Activated B cell treated with CpG ODN at 0.5 μM for 24 hours (primary cell): ENCODE measurements around the gene FEZ2. TPM values are rescaled to one million over a fixed set of nuclear protein-coding genes. Genes with fewer than 3 reads are reported as not detected.
"Not testable (repeated sequence)": the region's sequence is repeated elsewhere in the genome, so short reads cannot be mapped to it uniquely, and the experiment has no call there.

ENCODE experiments used
- ATAC-seq: fragments of 200-7000 bp; cut with Tn5 transposase; one replicate; pipeline ENCODE4 v1.10.0; 2021; ENCODE audit warnings: low read depth, mild to moderate bottlenecking, moderate library complexity
- CTCF ChIA-PET: fragments of 350-600 bp; sonication (Branson Sonifier 250); formaldehyde crosslinking; loops from one replicate; lab custom pipeline; 2021; ENCODE audit warnings: antibody characterized with exemption; lab: Charles Lee
- POLR2A ChIA-PET: fragments of 350-600 bp; sonication (Branson Sonifier 250); formaldehyde crosslinking; loops from one replicate; lab custom pipeline; 2021; ENCODE audit warnings: antibody characterized with exemption; lab: Charles Lee
- DNase-seq: peaks from one replicate; pipeline ENCODE4 v3.0.0; 2022
- H3K27ac Mint-ChIP-seq: one replicate; pipeline ENCODE4 v1.8.0; 2020; ENCODE audit warnings: mixed read lengths
- H3K27me3 Mint-ChIP-seq: one replicate; pipeline ENCODE4 v1.8.0; 2021; ENCODE audit warnings: mixed read lengths
- H3K36me3 Mint-ChIP-seq: one replicate; pipeline ENCODE4 v1.8.0; 2021; ENCODE audit warnings: low read depth, mixed read lengths
- H3K4me1 Mint-ChIP-seq: one replicate; pipeline ENCODE4 v1.8.0; 2021; ENCODE audit warnings: mixed read lengths
- H3K4me3 Mint-ChIP-seq: one replicate; pipeline ENCODE4 v1.8.0; 2020; ENCODE audit warnings: mild to moderate bottlenecking, mixed read lengths
- H3K9me3 Mint-ChIP-seq: one replicate; pipeline ENCODE4 v1.8.0; 2020; ENCODE audit warnings: mixed read lengths
- intact Hi-C: fragments of 100-400 bp; cut with micrococcal nuclease; formaldehyde crosslinking; loops from one replicate; pipeline ENCODE4 v1.15.1; 2024
- total RNA-seq: library from RNA; stranded (reverse); gene quantifications from 2 replicates; pipeline ENCODE4 v1.2.3, GENCODE V29; 2022
- TF ChIP-seq, protein P1 (sequence below): fragments of 200-600 bp; IDR thresholded peaks from one replicate; pipeline ENCODE4 v1.8.0; 2022; ENCODE audit warnings: antibody characterized with exemption, mild to moderate bottlenecking

FEZ2 gene
- total RNA-seq, 1 donor from 2014 or later = 30.3 TPM

GRCh38 chr2:36605273-36605672 lies 7.3 kb upstream of the FEZ2 start:
- no peak overlapping the region for H3K4me3 Mint-ChIP-seq
- H3K9me3 Mint-ChIP-seq = no peaks in the 10 kb centered on the region
- peaks cover 7% of the 10 kb centered on the region for H3K27me3 Mint-ChIP-seq
- ChIA-PET CTCF (no interaction called here), POLR2A (no interaction called here)
- DNase-seq = no peak
- TF ChIP-seq, protein P1, sequence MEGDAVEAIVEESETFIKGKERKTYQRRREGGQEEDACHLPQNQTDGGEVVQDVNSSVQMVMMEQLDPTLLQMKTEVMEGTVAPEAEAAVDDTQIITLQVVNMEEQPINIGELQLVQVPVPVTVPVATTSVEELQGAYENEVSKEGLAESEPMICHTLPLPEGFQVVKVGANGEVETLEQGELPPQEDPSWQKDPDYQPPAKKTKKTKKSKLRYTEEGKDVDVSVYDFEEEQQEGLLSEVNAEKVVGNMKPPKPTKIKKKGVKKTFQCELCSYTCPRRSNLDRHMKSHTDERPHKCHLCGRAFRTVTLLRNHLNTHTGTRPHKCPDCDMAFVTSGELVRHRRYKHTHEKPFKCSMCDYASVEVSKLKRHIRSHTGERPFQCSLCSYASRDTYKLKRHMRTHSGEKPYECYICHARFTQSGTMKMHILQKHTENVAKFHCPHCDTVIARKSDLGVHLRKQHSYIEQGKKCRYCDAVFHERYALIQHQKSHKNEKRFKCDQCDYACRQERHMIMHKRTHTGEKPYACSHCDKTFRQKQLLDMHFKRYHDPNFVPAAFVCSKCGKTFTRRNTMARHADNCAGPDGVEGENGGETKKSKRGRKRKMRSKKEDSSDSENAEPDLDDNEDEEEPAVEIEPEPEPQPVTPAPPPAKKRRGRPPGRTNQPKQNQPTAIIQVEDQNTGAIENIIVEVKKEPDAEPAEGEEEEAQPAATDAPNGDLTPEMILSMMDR = no peak
- H3K36me3 Mint-ChIP-seq = no peaks in the 10 kb centered on the region
- no peak overlapping the region for H3K27ac Mint-ChIP-seq
- intact Hi-C loops = no loop called here
- H3K4me1 Mint-ChIP-seq = no peaks in the 10 kb centered on the region
- no peak for ATAC-seq

GRCh38 chr2:36603629-36604028 lies 5.7 kb upstream of the FEZ2 start:
- H3K4me3 Mint-ChIP-seq, H3K36me3 Mint-ChIP-seq, DNase-seq, H3K27me3 Mint-ChIP-seq, POLR2A ChIA-PET, H3K27ac Mint-ChIP-seq, CTCF ChIA-PET, H3K4me1 Mint-ChIP-seq, ATAC-seq, H3K9me3 Mint-ChIP-seq, intact Hi-C loops: not testable (repeated sequence)

- peak overlapping the region; percentile 95 for H3K4me3 Mint-ChIP-seq
- ChIA-PET CTCF (no interaction called here), POLR2A (interaction anchor here (1.2 kb wide), 1 partner anchor 21 kb away, joined by 3 read pairs; no protein-coding TSS in a partner anchor)
- peaks cover 8% of the 10 kb centered on the region for H3K36me3 Mint-ChIP-seq
- ATAC-seq = no peak
- DNase-seq = no peak
- no peaks in the 10 kb centered on the region for H3K9me3 Mint-ChIP-seq
- intact Hi-C loops = loop anchor here (5.0 kb wide), 1 partner anchor 370 kb away; the partner anchor contains the start of gene STRN
- TF ChIP-seq, protein P1 = no peak
- H3K27ac Mint-ChIP-seq = peak overlapping the region; percentile 85
- no peaks in the 10 kb centered on the region for H3K27me3 Mint-ChIP-seq
- peaks cover 28% of the 10 kb centered on the region for H3K4me1 Mint-ChIP-seq
Measured at GRCh38 chr2:36597003-36597531, 901 bp downstream of the FEZ2 start.

DNA sequence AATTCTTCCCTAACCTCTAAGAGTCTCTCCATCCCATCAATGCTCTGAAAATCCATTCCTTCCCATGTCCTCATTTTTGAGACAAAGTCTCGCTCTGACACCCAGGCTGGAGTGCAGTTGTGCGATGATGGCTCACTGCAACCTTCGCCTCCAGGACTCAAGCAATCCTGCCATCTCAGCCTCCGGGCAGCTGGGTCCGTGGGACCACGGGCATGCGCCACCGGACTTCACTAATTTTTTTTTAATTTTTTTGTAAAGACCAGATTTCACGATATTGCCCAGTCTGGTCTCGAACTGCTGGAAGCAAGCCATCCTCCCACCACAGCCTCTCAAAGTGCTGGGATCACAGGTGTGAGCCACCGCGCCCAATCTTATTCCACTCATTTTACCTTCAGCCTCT lies 1.6 kb downstream of the FEZ2 start:
- Mint-ChIP-seq H3K4me1 (peaks cover 31% of the 10 kb centered on the region), H3K36me3 (peaks cover 10% of the 10 kb centered on the region), H3K4me3 (peak overlapping the region; percentile 95), H3K27ac (no peak overlapping the region), H3K9me3 (no peaks in the 10 kb centered on the region), H3K27me3 (no peaks in the 10 kb centered on the region)
- ChIA-PET CTCF (no interaction called here), POLR2A (no interaction called here)
- DNase-seq = no peak
- intact Hi-C loops = loop anchor here (5.0 kb wide), 1 partner anchor 371 kb away; the partner anchor contains the start of gene STRN
- TF ChIP-seq, protein P1 = no peak
- ATAC-seq = no peak

GRCh38 chr2:36594849-36595248 lies 3.1 kb downstream of the FEZ2 start:
- CTCF ChIA-PET = no interaction called here
- H3K4me1 Mint-ChIP-seq = peaks cover 31% of the 10 kb centered on the region

More at GRCh38 chr2:36594849-36595248, 3.1 kb downstream of the FEZ2 start:
- Mint-ChIP-seq H3K4me3 (no peak overlapping the region), H3K9me3 (no peaks in the 10 kb centered on the region), H3K27ac (no peak overlapping the region), H3K36me3 (peaks cover 21% of the 10 kb centered on the region), H3K27me3 (no peaks in the 10 kb centered on the region)
- intact Hi-C loops = loop anchor here (5.0 kb wide), 1 partner anchor 372 kb away; the partner anchor contains the start of gene STRN
- TF ChIP-seq, protein P1 = no peak
- DNase-seq = no peak
- POLR2A ChIA-PET = no interaction called here
- no peak for ATAC-seq
